ELR (cell line): ENCODE data around the gene TSSC4.

Experiments used
- DNase-seq: peaks from one replicate; pipeline ENCODE4 v3.0.0-alpha.2; 2015; ENCODE audit warnings: low read depth

The TSSC4 gene

DNA sequence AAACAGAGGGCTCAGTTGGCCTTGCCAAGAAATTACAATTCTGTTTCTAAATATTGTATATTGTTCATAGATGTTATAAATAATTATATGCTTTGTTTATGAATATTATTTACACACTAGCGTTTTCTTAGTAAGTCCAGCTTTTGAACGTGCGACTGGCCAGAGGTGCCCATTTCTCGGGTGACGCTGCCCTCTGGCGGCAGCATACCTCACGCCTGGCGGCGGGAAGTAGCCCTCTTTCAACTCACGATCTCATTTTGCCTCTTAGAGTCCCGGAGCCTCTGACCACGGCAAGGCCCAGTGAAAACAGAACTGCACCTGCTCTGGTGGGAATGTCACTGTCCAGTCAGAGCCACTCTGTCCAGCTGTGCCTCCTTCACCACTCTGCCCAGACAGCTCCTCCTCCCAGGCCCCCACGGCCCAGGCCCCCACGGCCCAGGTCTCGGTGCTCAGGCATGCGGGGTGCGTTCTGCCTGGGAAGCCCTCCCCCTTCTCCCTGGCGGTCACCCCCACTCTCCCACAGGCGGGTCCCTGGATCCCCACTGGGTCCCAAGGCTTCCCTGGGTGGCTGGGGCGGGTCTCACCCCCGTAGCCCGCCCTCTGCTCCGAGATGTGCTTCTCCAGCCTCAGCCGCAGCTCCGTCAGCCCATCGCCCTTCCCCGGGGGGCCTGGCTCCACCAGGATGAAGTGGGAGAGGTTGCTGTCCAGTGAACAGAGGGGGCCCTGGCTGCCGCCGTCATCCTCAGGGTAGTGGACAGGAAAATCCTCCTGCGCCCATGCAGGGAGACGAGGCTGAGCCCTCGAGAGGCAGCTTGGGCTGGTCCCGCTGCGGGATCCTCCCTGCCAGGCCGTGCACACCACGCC, 19.3 kb downstream of the TSSC4 start:
- peak; percentile 79 for DNase-seq

- peak; percentile 77 for DNase-seq
Measured at GRCh38 chr11:2420502-2421225, 20.1 kb downstream of the TSSC4 start.

GRCh38 chr11:2421226-2421994, 20.9 kb downstream of the TSSC4 start:
- no peak for DNase-seq

DNA sequence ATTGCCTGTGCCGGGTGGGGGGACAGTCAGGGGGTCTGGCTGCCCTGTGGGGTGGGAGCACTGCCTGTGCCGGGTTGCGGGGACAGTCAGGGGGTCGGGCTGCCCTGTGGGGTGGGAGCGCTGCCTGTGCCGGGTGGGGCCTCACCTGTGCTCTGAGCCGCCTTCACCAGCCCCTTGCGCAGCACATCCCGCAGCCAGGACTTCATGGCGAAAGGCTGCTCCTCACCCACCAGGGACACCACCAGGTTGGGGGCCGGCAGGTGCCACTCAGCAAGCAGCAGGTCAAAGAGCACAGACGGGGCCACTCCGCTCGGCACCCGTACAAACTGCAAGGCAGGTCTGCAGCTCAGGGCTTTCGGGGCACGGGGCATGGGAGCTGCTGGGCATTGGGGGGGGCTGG, 21.4 kb downstream of the TSSC4 start:
- no peak for DNase-seq

DNA sequence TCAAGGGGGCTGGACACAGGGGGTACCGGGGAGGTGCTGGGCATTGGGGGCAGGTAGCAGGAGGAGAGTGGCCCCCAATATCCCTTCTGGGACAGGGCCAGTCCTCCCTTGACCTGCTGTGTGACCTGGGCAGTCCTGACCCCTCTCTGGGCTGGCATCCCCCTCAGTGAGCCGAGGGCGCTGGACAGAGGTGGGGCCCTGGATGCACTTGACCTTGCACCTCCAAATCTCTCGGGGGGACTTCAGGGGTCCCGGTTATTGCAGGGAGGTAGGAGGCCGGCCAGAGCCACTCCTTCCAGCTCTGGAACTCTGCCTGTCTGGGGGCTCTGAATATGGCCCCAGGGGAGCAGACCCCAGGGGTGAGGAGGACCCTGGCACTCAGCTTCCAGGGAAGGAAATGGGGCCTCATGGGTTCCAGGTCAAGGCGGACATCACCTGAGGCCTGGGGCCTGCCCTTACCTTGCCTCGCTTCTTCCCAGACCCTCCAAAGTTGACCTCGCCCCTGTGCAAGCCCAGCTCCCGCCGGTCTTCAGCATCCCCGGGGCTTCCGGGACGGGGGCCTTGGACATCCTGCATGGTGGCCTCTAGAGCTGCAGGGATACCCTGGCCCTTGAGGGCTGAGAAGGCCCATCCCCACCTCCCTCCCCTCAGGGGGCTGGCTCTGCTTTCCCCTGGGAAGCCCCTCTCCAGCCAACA, 22.1 kb downstream of the TSSC4 start:
- DNase-seq: no peak

DNA sequence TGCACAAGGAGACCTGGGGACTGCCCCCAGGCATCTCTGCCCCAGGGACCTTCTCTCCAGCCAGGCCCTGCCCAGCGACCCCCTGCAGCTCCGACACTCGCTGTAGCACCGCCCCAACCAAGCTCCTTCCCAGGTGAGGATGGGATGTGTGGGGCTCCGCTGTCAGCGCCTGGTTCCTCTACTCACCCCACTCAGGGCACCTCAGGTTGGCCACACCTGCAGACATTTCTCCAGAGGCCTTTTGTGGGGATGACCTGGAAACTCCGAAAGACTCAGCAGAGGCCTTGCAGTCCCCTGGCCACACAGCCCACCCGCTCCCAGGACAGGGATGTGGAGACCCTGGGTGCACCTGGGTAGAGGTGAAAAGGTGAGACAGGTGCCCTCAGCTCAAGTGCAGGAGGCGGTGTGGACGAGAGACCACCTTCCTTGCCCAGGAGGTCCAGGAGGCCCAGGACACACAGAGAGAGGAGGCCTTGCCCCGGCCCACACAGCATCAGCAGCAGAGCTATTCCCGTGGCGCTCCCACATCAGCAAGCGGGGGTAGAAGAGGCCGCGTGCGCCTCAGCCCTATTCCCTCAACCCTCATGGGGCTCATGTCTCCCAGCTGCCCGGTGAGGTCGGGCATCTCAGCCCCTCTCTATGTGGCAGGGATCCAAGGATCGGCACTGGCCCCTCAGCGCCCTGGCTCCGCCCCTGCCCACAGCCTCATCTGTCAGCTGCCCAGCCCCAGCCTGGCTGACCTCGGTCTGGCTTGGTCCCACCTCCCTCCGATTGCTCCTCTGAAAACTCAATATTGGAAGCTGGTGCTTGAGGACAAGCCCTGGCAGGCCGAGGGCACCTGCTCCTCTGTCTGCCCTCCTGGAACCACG, 22.8 kb downstream of the TSSC4 start:
- DNase-seq: no peak

DNA sequence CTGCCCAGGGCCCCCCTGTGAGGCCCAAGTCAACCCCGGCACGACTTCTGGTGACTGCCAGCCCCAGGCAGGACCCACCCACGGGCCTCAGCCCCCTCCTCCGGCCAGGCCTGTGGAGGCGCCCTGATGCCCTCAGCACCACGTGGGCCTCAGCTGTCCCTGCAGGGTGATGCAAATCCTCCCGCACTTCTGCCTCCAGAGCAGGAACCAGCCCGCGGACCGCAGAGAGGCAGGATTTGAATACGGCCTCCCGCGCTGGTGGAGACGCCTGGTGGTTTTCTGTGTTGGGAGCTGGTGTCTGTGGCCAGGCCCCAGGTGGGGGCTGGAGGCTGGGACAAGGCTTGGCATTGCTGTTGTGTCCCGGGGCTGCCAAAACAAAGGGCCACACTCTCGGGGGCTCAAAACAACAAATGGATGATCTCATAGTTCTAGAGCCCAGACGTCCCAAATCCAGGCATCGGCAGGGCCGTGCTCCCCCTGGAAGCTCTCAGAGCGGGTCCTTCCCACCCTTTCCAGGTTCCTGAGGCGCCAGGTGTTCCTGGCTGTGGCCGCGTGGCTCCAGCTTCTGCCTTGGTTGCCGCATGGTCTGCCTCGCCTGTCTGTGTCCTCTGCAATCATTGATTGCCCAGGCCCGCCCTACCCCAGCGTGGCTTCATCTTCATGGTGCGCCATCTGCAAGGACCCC, 24.4 kb downstream of the TSSC4 start:
- DNase-seq: no peak

GRCh38 chr11:2425506-2425905, 25.0 kb downstream of the TSSC4 start:
- DNase-seq: no peak

DNA sequence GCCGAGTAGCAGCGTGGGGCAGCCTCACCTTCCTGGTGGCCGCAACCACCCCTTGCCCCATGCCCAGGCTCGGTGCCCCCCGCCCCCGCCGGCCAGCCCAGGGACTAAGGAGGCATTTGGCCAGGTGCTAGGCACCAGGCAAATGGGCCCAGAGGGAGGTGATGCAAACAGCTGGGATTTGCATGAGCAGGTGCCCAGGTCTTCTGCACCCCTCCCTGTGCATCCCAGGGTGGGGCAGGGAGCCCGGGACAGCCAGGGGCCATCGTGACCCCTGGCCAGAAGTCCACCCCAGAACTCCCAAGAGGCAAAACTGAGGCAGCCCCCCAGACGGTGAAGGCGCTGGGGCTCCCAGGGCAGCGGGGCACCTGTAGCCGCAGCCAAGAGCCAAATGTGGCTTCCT, 25.7 kb downstream of the TSSC4 start:
- DNase-seq: no peak

DNA sequence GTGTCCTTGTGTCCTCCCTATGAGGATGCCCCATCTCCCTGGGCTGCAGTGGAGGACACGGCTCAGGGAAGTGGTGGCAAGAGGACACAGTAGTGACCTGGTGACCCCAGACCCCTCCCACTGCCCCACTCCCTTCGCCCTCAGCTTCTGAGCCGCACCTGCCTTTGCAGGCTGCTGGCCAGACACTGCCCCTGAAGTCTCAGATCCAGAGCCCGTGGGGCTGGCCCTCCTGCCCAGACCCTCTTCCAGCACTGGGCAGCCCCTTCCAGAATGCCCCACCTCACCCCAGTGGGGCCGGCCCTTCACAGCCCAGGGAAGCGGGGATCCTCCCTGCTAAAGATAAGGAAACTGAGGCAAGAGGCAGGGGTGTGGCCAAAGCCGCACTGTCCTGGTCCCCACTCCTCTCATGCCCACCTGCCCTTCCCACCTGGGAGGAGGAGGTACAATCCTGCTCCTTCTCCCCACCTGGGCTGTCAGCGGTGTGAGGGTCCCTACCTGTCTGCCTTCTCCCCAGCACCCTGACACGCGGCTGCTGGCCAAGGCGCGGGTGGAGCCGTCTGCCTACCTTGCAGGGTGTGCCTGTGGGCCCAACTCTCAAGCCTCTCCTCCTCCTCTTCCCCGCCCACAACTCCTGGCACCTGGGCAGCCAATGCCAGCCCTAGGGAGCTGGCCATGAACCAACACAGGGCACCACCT, 26.4 kb downstream of the TSSC4 start:
- no peak for DNase-seq

GRCh38 chr11:2427721-2428321, 27.3 kb downstream of the TSSC4 start:
- DNase-seq: no peak

DNA sequence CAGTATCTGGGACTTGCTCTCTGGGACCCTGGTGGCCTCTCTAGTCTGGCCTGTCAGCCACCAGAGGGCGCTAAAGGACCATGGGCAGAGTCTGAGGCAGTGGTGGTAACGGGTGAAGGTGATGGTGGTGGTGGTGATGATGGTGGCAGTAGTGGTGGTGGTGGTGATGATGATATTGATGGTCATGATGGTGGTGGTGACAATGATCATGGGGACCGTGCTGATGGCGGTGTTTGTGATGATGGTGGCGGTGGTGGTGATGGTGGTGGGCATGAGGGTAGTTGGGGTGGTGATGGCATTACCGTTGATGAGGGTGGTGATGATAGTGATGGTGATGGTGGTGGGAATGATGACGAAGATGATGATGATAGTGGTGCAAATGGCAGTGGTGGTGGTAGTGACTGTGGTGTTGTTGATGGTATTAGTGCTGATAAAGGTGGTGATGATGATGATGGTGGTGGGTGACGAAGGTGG, 27.8 kb downstream of the TSSC4 start:
- peak; percentile 60 for DNase-seq

DNA sequence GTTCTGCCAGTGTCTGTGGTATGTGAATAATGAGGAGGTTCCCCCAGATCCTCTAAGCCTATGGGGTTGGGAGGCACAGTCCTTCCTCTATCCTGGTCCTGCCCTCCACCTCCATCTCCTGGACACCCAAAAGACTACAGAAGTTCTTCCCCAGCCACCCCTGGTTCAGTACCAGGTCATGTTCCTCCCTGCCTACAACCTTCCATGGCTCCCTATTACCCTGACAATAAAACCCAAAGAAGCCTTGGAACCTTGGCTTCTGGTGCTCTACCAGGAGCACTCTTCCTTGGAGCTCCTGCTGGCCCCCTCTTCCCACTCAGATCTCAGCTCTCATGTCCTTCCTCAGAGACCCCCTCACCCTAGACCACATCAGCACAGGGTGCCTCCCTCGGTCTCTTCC, 30.8 kb downstream of the TSSC4 start:
- no peak for DNase-seq

DNA sequence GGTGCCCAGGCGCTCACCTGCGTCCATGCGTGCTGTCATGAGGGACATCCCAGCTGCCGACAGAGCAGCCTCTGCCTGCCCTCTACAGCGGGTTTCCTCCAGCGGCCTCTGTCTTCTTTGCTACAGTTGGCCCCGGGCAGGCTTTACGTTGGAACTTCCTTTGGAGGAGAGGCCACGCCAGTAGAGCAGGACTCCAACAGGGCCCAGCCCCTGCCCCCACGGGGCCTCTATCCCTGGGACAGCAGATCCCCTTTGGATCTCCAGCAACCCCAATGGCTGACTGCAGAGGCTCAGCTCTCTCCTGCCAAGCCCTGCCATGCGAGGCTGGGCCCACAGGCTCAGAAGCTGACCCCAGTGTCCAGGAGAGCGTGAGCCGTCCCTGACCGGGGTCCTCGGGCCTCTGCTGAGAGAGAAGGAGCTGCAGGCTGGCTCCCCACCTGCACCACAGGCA, 31.6 kb downstream of the TSSC4 start:
- DNase-seq: no peak

- no peak for DNase-seq
Measured at GRCh38 chr11:2432628-2433071, 32.1 kb downstream of the TSSC4 start.

DNA sequence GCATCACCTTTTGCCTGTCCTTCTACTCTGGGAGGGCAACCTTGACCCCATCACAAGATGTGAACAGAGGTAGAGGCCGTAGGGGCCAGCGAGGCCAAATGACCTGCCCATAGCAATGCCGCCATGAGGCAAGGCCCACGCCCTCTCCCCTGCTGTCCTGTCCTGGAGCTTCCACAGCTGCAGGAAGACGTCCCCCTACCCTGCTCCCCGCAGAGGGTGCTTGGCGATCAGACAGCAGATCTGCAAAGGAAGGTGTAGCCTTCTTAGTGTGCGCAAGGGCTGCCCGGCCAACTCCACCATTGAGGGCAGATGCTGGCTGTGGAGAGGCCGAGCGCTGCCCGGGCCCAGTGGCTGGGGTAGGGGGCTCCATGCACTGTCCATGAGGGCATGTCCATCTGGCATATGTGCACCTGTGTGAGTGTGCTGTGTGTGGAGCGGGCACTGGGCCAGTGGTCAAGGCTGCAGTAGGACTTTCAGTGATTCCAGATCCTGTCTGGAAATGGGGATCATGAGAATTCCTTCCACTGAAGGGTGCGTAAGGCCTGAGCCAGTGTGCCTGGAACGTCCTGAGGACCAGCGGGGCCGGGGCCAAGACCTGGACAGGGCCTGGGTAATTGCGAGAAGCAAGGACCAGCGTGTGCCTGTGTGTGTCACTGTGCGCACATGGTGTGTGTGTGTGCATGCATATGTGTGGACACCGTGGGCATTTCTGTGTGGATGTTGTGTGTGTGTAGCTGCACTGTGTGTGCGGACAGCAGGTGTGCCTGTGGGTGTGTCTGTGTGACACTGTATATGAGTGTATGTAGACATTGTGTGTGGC, 32.8 kb downstream of the TSSC4 start:
- no peak for DNase-seq

- DNase-seq: no peak
Measured at GRCh38 chr11:2434008-2434407, 33.5 kb downstream of the TSSC4 start.
